Hematopoietic multipotent progenitor cell treated with erythropoietin and hydrocortisone succinate and interleukin-3 and kit ligand, for 15 days (in vitro differentiated cells): ENCODE data around the gene PDE7B.

ENCODE experiments used
- DNase-seq: peaks from one replicate; pipeline ENCODE4 v3.0.0-alpha.2; 2015; ENCODE audit warnings: low spot score

The PDE7B gene

DNA sequence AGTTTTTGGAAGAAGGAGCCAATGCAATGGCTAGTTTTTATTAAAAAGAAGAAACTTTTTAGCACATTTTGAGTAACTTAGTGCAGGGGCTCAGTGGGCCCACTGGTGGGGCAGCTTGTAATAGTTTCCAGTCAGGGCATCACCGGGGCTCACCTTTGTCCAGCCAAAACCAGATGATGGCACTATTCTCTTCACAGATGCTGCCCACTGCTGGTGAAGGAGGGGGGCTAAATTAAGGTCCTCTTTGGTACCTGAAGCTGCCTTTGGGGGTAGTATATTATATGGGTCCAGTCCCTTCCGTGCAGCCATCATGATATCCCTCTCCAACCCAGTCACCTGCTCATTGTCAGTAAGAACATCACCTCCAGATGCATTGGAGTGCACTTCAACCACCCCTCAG lies 182.9 kb downstream of the PDE7B start:
- no peak for DNase-seq

- no peak for DNase-seq
Measured at GRCh38 chr6:136035378-136036070, 184.0 kb downstream of the PDE7B start.

DNA sequence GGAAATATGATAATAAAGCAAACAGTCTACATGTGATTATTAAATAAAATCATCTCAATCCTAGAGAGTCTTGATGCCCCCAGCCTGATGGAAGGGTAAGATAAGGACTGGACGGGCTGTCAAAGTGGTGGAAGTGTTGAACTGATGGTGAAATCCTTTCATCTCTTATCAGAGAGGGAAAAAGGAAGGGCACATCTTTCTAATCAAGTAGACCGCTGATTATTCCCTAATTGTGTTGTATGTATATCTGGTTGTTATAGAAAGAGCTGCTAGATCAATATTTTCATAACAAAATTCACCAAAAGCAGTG lies 184.5 kb downstream of the PDE7B start:
- no peak for DNase-seq

GRCh38 chr6:136036601-136037000 lies 185.1 kb downstream of the PDE7B start:
- DNase-seq, result no peak

DNA sequence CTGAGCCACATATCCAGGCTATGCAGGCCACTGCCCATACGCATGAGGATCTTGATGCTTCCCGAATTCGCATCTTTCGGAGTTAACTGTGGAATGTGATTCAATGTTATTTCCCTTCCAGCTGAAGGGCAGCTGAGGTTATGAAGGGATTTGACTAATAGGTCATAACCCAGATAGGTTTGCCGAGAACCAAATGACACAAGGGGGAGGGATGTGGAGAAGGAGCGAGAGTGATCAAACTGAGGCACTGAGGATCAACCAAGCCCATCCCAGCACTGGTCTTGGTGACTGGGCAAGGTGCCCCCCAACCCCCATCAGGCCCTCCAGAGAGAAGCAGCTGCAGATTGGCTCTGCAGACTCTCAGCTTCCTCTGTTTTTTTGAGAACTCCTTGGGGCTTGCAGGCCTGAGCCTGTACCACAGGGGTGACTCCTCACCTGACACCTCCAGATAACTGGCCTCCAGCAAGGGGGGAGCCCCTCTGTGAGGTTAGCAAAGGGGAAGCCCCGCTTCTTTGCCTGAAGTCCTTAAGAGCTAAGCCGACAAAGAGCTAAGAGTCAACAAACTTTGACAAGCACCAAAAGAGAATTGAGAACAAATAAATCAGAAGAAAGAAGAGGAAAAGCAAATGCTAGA lies 185.9 kb downstream of the PDE7B start:
- no peak for DNase-seq

DNA sequence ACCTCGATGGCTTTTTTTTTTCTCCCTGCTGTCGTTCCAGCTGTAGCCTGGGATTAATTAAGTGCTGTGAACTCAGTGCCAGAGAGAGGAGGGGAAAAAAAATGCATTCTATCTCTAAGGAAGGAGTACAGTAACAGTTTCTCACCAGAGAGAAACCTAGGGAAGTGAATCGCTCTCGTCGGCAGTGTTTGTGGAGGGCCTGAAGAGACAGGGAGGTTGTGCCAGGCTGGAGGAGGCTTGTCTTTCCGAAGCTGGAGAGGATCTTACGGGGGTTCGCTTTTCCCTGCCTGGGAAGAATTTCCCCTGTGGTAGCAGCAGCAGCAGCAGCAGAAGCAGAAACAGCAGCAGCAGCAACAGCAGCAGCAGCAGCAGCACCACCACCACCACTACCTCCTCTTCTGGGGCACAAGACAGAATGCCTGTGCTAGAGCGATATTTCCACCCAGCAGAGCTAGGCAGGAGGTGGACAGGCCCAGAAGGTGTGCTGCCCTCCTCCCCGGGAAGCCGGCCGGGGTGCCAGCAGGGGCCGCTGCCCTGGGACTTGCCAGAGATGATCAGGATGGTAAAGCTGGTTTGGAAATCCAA lies 186.5 kb downstream of the PDE7B start:
- no peak for DNase-seq

DNA sequence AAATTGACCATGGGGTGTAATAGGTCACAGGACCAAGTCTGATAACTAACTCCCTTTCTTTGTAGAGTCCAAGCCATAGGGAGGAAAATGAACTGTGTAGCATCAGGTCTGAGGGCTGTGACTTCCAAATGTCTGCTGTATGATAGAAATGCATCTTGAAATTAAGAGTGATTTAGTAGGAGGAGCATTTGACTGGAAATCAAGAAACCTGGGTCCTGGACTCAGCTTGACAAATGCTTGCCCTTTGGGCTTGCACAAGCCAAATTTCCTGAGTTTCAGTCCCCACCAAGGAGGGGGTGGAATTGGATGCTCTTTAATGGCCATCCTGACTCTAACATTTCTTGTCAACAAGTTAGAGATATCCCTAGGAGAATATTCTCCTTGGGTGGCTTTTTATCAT lies 187.0 kb downstream of the PDE7B start:
- no peak for DNase-seq

DNA sequence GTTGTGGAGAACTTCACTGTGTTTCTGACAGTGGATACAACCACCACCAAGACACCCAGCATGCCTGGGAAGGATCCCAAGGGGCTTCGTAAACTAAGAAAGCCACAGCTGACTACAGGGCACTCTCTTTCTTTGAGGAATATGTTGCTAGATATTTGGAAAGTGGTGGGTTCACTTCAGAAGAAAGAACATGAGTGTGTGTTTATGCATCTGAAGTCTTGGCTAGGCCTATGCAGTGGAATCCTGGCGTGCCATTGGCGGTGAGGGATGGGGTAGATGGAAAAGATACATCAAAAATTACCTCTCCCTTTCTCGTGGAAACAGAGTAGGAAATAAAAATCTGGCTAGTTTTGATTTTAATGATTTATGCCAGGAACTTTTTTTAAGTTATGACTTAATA lies 187.7 kb downstream of the PDE7B start:
- no peak for DNase-seq

GRCh38 chr6:136050475-136050874 lies 199.0 kb downstream of the PDE7B start:
- DNase-seq, result no peak

GRCh38 chr6:136051140-136051775 lies 199.8 kb downstream of the PDE7B start:
- DNase-seq, result no peak

DNA sequence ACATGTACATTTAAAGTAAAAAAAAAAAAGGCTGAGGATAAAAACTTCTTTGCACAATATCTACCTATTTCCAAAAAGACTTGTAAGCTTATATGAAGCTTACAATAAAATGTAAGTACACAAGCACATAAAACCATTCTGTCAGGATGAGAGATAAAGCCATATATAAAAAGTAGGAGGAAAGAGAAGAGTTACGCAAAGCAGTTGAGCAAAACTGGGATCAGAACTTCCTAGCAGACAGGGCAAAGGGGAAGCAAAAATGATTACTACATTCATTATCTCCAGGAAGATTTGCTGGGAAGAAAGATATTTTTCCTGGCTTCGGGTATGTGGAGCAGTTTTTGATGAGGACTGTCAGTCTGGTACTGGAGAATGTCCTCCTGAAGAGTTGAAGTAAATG lies 200.5 kb downstream of the PDE7B start:
- no peak for DNase-seq

- no peak for DNase-seq
Measured at GRCh38 chr6:136058852-136059251, 207.4 kb downstream of the PDE7B start.

GRCh38 chr6:136059308-136059707 lies 207.8 kb downstream of the PDE7B start:
- DNase-seq, result no peak

DNA sequence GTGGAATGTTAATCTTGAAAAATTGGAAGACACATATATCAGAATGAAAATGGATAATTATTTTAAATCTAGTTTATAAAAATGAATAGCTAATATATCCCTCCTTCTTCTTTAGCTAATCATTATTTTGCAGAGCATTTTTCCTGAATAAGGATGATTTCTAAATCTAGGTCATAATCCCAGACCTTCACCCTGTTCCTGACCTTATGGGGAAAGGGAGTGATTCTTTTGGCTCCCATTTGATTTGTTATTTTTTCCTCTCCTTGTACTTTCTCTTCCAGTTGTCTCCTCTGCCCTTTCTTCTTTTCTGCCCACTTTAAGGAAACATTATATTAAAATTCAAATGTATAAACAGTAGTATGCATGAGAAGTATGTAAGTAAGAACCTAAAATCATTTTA lies 208.6 kb downstream of the PDE7B start:
- DNase-seq, result no peak

- DNase-seq, result no peak
Measured at GRCh38 chr6:136060759-136061158, 209.3 kb downstream of the PDE7B start.

GRCh38 chr6:136061701-136062100 lies 210.2 kb downstream of the PDE7B start:
- no peak for DNase-seq

DNA sequence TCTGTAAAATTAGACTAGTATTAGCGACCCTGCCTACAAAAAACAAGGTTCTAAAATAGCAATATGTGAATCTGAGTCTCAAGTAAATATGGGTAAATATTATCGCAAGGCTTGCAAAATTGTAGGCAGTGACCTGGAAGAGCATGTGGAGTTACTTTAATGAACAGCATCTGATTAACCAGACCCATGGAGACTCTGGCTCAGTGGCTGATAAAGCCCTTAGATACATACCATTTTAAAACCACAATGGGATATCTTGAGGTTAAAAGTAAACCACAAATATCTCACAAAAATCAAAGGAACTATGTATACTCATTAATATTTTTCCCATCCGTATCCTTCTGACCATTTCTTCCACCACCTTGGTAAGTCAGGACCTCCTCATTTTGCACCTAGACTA lies 211.6 kb downstream of the PDE7B start:
- no peak for DNase-seq

DNA sequence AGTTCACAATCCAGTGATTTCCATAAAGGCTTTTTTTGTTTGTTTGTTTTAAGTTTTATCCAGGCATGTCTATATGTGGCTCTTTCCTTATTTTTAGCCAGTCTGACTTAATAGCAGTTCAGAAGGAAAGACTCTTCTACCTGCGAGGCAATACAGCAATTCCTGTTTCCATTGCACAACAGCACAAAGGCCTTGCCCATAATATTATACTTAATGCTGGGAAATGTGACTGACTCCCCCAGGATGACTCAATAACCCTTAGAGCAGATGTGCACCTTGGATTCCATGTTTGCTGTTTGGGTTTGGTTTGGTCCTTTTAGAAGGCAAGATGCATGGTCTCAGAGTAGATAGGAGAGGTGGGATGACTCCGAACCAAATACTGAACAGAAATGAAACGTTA lies 214.5 kb downstream of the PDE7B start:
- DNase-seq, result no peak

GRCh38 chr6:136067731-136068341 lies 216.3 kb downstream of the PDE7B start:
- DNase-seq, result no peak

- no peak for DNase-seq
Measured at GRCh38 chr6:136069119-136069518, 217.6 kb downstream of the PDE7B start.

- no peak for DNase-seq
Measured at GRCh38 chr6:136070815-136071214, 219.3 kb downstream of the PDE7B start.

GRCh38 chr6:136072691-136073090 lies 221.2 kb downstream of the PDE7B start:
- DNase-seq, result no peak

DNA sequence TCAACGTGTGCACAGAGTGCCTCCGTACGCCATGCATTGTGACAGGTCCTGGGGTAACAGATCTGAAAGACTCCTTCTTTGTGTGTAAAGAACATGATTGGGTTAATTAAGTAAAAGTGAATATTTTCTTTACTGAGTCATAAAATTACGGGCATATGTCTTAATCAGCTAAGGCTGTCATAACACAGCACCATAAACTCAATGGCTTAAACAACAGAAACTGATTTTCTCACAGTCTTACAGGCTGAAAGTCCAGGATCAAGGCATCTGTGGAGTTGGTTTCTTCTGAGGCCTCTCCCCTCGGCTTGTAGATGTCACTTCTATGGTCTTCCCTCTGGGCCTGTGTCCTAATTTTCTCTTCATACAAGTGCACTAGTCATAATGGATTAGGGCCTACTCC lies 221.7 kb downstream of the PDE7B start:
- DNase-seq, result no peak
